Effector memory CD4-positive, alpha-beta T cell (primary cell): Measurements from ENCODE around the gene PISD.

Source experiments
- DNase-seq, 3 donors: peaks; one replicate each; pipeline ENCODE4 v3.0.0-alpha.2; 2020
- H3K27ac ChIP-seq: 2 replicates; pipeline ENCODE4 v1.7.0; 2013; ENCODE audit warnings: mild to moderate bottlenecking, low read length, moderate library complexity; ENCODE audit not compliant: insufficient read depth, poor library complexity, severe bottlenecking
- H3K27me3 ChIP-seq: replicated peaks from 2 replicates; pipeline ENCODE4 v1.7.0; 2013; ENCODE audit warnings: mild to moderate bottlenecking, low read length; ENCODE audit not compliant: insufficient read depth, control insufficient read depth, poor library complexity, severe bottlenecking
- H3K36me3 ChIP-seq: 2 replicates; pipeline ENCODE4 v1.7.0; 2013; ENCODE audit warnings: mild to moderate bottlenecking, low read length, moderate library complexity; ENCODE audit not compliant: control insufficient read depth, insufficient read depth
- H3K4me1 ChIP-seq: 2 replicates; pipeline ENCODE4 v1.7.0; 2013; ENCODE audit warnings: low read length, mild to moderate bottlenecking; ENCODE audit not compliant: control insufficient read depth, insufficient read depth, poor library complexity, severe bottlenecking
- H3K4me3 ChIP-seq: 2 replicates; pipeline ENCODE4 v1.7.0; 2013; ENCODE audit warnings: low read length, low read depth, mild to moderate bottlenecking; ENCODE audit not compliant: insufficient read depth, poor library complexity, severe bottlenecking
- H3K9me3 ChIP-seq: 2 replicates; pipeline ENCODE4 v1.7.0; 2013; ENCODE audit warnings: mild to moderate bottlenecking, low read length, moderate library complexity; ENCODE audit not compliant: control insufficient read depth

Gene PISD

DNA sequence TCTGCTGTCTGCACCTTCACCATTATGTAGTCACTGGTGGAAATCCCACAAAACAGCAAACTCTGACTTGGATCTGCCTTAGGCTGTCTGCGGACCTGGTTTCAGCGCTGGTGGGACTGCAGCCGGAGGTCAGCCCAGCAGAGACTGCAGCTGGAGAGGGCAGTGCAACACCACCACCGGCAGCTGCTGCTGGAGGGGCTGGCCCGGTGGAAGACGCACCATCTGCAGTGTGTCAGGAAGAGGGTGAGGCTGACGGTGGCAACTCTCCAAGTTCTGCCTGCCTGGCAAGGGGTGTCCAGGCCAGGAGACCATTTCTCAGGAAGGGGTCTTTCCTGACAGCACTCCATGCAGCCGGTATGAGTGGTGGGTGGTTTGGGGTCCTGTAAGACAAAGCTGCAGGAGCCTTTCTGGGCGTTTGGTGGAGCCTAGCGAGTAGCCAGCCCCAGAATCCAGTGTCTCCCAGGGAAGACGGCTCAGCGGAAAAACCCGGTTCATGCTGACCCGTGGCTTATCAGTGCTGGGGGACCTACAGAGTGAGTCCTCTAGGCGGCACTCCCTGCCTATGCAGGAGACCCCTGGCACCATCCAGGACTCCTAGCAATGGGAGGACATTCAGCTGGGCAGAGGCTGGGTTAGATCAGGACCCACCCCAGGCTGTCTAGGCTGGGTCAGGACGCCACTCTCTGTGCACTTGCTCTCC lies 50.8 kb downstream of the PISD start:
- Histone ChIP-seq H3K27ac (no peak overlapping the region), H3K27me3 (no peaks in the 10 kb centered on the region), H3K36me3 (peaks cover 46% of the 10 kb centered on the region), H3K9me3 (no peaks in the 10 kb centered on the region), H3K4me3 (no peak overlapping the region), H3K4me1 (no peaks in the 10 kb centered on the region)
- no peak for DNase-seq

DNA sequence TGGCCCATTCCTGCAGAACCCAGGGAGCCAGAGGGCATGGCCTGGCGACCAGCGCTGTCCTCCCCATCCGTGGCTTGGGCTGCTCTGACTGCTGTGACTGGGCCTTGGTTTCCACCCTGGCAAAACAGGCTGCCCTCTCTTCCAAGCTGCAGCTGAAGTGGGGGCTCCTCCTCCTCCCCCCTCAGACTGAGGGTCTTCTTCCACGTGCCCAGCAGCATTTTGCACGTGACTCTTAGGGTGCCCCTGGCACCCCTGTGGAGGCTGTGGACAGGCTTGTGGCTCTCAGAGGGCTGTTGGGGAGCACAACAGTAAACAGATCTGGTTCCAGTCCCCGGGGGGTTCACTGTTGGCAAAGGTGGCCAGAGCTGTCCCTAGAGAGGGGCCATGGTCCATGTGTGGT lies 51.4 kb downstream of the PISD start:
- Histone ChIP-seq H3K4me1 (no peaks in the 10 kb centered on the region), H3K9me3 (no peaks in the 10 kb centered on the region), H3K4me3 (no peak overlapping the region), H3K36me3 (peaks cover 52% of the 10 kb centered on the region), H3K27ac (no peak overlapping the region), H3K27me3 (no peaks in the 10 kb centered on the region)
- no peak for DNase-seq

DNA sequence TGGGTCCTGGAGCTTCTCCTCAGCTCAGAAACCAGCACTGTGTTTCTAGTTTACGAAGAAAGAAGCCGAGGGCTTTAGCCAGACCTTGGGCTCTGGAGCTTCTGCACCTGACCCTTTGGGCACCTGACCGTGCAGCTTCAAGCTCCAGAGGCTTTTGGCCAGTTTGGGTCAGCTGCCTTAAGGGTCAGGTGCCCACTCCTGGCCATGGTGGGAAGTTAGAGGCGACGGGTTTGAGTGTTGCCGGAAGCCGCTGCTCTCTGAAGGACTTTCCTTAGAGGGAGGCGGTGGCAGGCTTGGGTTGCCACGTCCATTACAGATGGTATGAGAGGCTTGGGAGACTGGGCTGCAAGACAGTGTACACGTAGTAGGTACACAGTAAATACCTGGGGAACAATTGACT lies 52.3 kb downstream of the PISD start:
- no peak overlapping the region for H3K27ac ChIP-seq
- no peaks in the 10 kb centered on the region for H3K4me1 ChIP-seq
- H3K36me3 ChIP-seq = peaks cover 61% of the 10 kb centered on the region
- DNase-seq = no peak
- no peaks in the 10 kb centered on the region for H3K9me3 ChIP-seq
- no peaks in the 10 kb centered on the region for H3K27me3 ChIP-seq
- no peak overlapping the region for H3K4me3 ChIP-seq

DNA sequence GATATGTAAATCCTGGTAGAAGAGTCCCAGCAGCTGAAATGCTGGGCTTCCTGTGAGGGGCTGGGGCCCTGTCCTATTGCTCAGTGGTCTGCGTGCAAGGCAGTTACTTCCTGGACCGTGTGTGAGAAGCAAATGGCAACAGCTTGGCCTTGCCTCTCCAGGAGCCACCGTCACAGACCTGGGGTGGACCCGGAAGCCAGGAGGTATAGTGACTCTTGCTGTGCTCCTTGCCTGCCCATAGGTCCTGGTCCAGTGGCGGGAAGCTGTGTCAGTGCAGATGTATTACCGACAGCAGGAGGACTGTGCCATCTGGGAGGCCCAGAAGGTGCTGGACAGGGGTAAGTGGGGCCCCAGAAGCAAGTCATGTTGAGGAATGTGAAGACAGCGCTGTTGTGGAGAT lies 54.3 kb downstream of the PISD start:
- Histone ChIP-seq H3K4me3 (no peak overlapping the region), H3K9me3 (no peaks in the 10 kb centered on the region), H3K27ac (no peak overlapping the region), H3K4me1 (no peaks in the 10 kb centered on the region), H3K27me3 (no peaks in the 10 kb centered on the region), H3K36me3 (peaks cover 78% of the 10 kb centered on the region)
- DNase-seq = no peak

DNA sequence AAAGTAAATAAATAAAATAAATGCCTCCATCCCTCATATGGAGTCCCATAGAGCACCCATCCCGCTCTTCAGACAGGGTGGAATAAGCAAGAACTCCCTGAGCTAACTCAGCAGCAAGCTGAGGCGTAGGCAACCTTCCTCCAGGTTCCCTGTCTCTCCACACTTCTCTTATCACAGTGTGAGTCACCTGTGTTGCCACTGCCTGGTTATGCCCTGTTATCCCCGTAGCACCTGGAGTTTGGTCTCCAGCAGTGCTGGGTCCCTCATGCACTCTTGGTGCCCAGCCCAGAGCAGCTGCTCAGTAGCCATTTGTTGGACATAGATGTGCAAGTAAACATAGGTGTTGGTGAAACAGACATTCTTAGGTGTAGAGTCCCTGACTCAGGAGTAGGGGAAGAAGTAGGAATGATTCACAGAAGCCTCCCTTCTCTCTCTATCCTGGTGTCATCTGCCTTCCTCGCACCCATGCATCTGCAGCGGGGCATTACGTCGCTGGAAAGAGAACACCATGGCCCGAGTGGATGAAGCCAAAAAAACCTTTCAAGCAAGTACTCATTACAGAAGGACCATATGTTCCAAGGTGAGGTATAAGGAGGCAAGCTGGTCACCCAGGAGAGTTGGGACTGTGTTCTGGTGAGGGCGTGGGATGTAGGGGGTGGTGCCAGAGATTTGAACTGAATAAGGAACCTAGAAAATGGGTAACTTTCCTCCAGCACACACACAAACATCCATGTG lies 56.0 kb downstream of the PISD start:
- Histone ChIP-seq H3K27me3 (no peaks in the 10 kb centered on the region), H3K36me3 (peaks cover 75% of the 10 kb centered on the region), H3K4me1 (no peaks in the 10 kb centered on the region), H3K9me3 (no peaks in the 10 kb centered on the region), H3K27ac (no peak overlapping the region), H3K4me3 (no peak overlapping the region)
- no peak for DNase-seq

DNA sequence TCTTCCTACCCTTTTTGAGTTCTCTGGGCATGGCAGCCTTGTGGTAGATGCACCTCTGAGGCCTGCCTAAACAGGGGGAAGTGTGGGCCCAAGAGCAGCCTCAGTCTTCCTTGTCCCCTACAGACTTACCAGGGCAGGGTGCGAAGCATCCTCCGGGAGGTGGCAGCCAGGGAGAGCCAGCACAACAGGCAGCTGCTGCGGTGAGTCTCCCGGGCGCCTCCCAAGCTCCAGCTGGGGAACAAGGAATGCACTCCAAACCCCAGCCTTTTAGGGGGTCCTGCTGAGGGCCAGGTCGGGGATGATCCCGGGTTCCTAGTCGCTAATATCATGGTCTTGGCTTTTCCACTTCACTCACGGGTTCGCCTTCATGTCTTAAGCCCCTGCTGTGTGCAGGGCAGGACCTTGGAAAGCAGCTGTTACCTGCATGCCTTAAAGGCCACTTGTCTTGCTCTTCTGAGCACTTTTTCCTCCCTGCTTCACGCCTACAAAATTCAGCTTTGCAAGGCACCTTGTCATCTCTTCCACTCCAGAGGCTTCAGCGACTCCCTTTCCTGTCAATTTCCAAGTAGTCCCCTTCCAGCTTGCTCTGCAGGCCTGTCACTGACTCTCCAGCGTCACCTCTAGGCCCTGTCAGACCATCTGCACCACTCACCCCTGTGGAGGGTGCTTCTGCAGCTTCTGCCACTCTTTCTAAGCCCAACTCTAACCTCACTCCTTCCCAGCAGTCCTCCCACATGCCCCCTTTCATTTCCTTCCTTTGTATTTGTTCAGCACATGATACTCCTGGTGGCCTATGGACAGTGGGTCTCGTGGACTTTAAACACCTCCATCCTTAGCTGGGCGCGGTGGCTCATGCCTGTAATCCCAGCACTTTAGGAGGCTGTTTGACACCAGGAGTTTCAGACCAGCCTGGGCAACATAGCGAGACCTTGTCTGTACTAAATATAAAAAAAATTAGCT lies 57.0 kb downstream of the PISD start:
- H3K4me1 ChIP-seq = no peaks in the 10 kb centered on the region
- H3K27ac ChIP-seq = no peak overlapping the region
- H3K9me3 ChIP-seq = no peaks in the 10 kb centered on the region
- peaks cover 65% of the 10 kb centered on the region for H3K36me3 ChIP-seq
- no peak for DNase-seq
- H3K4me3 ChIP-seq = no peak overlapping the region
- no peaks in the 10 kb centered on the region for H3K27me3 ChIP-seq

DNA sequence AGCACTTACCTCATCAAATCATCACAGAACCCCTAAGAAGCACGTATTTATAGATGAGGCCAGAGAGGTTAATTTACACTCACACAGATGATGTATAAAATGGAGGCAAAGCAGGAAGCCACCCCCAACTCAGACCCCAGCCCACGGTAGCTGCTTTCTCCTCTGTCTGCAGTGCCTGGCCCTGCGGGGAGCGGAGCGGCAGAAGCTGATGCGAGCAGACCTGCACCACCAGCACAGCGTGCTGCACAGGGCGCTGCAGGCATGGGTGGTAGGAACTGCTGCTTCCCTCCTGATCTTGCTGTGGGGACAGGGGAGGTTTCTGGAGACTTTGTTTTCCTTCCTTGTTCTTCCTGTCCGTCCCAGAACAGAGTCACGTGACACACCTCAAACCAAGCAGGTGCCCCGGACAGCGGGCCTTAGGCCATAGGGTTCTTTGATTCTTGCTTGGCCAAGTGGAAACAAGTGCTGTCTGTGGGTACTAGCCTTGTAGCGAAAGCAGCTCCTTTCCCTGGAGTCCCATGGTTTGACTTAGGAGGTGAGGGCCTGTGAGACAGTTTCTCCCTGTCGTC lies 57.8 kb downstream of the PISD start:
- Histone ChIP-seq H3K27me3 (no peaks in the 10 kb centered on the region), H3K27ac (no peak overlapping the region), H3K4me3 (no peak overlapping the region), H3K9me3 (no peaks in the 10 kb centered on the region), H3K4me1 (no peaks in the 10 kb centered on the region), H3K36me3 (peaks cover 59% of the 10 kb centered on the region)
- DNase-seq = no peak

DNA sequence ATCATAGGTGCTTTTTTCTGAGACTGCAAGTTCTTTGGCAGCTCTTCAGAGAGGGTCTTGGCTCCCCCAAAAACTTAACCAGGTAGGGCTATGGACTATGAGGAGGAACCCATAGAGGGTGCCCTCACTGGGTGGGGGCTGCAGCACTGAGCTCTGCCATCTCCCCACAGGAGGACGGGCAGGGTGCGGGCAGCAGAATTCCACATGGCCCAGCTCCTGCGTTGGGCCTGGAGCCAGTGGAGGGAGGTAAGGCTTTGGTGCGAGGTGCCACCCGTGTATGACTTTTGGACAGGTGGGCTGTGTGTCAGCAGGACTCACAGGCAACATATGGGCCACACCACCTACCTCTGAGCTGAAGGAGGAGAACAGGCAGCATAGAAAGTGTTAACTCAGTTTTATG lies 58.4 kb downstream of the PISD start:
- Histone ChIP-seq H3K4me3 (no peak overlapping the region), H3K9me3 (no peaks in the 10 kb centered on the region), H3K36me3 (peaks cover 59% of the 10 kb centered on the region), H3K27me3 (no peaks in the 10 kb centered on the region), H3K27ac (no peak overlapping the region), H3K4me1 (no peaks in the 10 kb centered on the region)
- no peak for DNase-seq

DNA sequence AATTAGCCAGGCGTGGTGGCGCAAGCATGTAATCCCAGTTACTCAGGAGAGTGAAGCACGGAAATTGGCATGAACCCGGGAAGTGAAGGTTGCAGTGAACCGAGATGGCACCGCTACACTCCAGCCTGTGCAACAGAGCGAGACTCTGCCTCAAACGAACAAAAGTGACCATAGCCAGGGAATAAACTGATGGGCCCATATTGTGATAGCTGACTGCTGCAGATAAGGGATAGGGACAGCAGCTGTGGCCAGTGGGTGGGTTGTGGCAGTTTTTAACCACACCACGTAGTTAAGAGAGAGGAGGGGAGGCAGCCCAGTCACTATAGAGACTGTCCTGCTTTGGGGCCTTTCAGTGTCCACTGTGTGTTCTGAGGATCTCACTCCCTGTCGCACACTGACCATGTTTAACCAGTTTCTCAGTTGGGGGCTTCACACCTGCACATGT lies 58.9 kb downstream of the PISD start:
- peaks cover 56% of the 10 kb centered on the region for H3K36me3 ChIP-seq
- no peak overlapping the region for H3K4me3 ChIP-seq
- no peak overlapping the region for H3K27ac ChIP-seq
- no peak for DNase-seq
- H3K27me3 ChIP-seq = no peaks in the 10 kb centered on the region
- H3K4me1 ChIP-seq = no peaks in the 10 kb centered on the region
- H3K9me3 ChIP-seq = no peaks in the 10 kb centered on the region
